NCI-H2196 treated with DMSO at 0.1 percent for 48 hours (cell line): ENCODE data around the gene FBXO45.
"Not testable (repeated sequence)": the region's sequence is repeated elsewhere in the genome, so short reads cannot be mapped to it uniquely, and the experiment has no call there.

Experiments used
- DNase-seq: peaks from one replicate; lab custom pipeline; 2025; ENCODE audit not compliant: unreplicated experiment; lab: John Stamatoyannopoulos, UW

Gene FBXO45

DNA sequence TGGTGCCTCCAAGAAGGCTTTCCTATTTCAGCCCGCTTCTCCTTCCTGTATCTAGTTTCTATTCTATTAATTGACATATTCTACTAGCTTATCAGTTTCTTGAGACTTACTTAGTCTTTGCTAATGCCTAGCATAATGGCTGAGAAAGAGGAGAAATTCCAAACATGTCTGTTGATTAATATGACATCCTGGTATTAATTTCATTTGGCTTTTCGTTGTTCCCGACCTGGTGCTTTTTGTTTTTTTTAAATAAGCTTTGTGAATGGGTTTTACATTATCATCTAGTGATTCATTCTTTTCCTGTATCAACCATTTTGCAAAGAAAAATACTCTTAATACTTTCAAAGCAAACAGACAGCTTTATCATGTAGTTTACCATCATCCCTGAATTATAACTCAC is 13.2 kb upstream of the FBXO45 start:
- no peak for DNase-seq

DNA sequence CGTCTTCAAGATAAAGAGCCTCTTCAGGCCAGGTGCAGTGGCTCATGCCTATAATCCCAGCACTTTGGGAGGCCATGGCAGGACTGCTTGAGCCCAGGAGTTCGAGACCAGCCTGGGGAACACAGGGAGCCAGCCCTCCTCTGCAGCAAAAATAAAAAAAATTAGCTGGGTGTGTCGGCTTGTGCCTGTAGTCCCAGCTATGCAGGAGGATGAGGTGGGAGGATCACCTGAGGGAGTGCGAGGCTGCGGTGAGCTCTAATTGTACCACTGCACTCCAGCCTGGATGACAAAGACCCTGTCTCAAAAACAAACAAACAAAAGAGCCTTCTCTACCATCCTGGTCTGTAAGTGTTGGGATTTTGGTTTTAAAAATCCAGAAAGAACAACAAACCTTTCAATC is 11.2 kb upstream of the FBXO45 start:
- no peak for DNase-seq

DNA sequence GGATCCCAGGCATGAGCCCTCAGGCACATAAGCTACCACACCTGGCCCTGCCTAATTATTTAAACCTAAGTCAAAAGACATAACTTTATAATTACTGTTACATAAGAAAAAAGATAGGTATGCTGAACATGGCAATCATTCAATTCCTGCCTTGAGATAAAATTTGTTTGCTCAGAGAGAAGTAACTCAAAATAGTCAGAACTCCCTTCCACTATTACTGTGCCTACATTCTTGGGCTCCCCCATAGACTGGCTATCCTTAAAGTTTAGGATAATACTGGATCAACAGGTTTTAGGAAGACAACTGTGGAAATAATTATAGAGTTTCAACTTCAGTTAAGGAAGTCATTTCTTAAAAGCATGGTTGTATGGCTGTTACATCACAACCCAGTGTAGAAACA is 10.0 kb upstream of the FBXO45 start:
- no peak for DNase-seq

DNA sequence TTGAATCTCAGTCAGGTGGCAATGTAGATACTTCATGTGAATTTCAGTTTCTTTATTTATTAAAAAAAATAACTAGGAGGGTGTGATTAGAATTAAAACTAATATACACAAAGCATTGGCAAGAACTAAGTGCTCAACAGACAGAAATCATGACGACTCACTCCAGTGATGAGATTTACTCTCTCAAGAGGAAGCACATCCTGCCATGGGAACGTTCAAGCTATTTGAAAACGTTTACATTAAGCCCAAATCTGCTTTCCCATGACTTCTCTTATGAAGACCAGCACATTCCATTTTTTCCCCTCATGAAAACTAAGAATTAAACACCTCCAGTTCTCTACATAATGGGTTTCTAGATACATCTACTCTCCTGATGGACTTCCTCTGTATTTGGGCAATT is 8.6 kb upstream of the FBXO45 start:
- DNase-seq, result no peak

DNA sequence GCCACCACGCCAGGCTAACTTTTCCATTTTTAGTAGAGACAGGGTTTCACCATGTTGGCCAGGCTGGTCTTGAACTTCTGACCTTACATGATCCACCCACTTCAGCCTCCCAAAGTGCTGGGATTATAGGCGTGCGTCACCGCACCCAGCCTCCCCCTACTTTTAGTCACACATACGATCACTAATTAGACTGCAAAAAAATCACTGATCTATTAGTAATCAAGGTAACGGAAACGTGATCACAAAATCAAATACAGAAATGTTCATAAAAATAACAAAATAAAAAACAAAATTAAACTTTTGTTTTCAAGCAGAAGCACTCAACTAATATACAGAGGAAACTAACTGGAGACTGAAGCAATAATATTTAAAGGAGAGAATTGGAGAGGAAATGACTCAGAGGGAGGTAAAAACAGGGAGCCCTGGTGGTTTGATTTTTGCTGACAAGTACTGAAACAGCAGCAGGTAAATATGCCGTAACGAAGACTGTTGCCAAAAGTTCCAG is 4.7 kb upstream of the FBXO45 start:
- no peak for DNase-seq

DNA sequence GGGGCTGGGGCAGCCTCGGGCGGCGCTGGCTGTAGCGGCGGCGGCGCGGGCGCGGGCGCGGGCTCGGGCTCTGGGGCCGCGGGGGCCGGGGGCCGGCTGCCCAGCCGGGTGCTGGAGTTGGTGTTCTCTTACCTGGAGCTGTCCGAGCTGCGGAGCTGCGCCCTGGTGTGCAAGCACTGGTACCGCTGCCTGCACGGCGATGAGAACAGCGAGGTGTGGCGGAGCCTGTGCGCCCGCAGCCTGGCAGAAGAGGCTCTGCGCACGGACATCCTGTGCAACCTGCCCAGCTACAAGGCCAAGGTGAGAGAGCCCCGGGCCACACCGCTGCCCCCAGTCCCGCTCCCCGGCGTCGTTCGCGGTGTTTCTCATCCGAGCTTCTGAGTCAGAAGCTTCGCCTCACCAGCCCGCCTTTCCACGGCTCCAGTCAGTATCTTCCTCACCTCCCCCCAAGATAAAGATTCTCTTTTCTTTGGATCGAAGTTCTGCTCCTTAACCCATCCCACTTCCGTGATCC is 600 bp downstream of the FBXO45 start:
- DNase-seq, result no peak

DNA sequence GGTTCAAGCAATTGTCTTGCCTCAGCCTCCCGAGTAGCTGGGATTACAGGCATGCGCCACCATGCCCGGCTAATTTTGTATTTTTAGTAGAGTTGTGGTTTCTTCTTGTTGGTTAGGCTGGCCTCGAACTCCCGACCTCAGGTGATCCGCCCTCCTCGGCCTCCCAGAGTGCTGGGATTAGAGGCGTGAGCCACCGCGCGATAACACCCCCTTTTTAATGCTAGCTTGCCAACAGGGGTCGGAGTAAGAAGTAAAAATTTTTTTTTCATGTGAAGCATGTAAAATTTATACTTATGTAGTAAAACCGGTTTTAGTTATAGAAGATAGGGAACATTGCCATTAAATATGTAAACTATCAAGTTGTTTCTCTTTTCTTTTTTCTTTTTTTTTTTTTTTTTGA is 1.9 kb downstream of the FBXO45 start:
- not testable (repeated sequence) for DNase-seq

DNA sequence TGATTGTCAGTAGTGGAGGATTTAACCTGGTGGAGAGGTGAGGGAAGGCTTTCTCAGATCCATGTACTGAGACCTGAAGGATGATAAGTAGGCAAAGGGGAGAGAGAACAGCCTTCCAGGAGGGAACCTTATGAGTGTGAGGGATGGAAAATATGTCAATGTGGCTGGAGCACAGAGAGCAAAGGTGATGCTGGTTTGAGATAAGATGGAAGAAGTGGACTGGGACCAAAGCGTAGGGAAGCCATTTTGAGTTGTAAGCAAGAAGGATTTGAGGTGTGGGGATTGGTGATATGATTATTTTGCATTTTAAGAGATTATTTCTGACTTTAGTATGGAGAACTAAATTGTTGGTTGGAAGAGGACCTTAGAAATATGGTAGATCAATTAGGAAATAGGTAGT is 3.9 kb downstream of the FBXO45 start:
- DNase-seq, result no peak

DNA sequence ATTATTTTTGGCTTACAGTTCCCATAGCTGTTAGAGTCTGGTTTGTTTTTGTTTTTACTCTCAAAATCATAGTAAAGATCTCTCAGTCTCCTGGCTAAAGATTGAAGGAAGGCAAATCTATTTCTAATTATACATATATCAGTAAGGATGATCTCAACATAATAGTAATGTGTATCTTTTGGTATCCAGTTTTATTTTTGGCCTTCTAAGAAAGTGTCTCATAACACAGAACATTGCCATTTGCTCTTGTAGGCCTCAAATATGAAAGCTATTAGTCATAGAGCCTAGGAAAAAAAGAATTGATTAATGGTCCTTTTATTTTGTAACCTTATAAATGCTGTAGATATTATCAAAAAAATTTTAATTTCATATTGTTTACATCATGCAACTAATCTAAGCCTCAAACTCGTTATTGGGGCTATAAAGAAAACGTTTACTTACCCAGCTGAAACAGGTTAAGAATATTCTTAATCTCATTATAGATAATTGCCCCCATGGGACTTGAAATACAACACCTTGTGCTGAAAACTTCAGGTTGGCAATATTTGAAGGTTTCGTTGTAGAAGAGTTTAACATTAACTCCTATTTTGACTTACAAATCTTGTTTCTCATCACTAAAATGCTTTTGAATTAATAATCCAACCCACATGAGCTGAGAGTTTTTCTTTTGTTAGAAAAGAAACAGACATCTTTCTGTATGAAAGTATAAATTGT is 16.7 kb downstream of the FBXO45 start:
- no peak for DNase-seq

DNA sequence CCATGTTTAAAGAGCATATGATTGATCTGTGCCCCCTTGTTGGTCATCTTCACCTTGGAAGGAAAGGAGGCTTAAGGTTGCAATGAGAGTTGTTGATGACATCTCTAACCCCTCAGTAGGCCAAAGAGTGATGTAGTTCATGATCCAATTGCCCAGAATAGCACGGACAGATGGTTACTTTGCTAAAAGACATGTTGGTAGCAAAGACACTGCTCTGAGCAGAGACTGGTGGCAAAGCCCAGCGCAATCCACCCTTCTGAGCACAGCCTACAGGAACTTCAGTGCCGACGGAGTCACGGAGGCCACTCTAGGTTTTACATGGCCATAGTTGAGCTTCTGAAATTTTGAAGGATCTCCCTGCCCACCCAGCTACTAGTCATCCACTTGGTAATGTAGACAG is 21.8 kb downstream of the FBXO45 start:
- DNase-seq, result no peak

DNA sequence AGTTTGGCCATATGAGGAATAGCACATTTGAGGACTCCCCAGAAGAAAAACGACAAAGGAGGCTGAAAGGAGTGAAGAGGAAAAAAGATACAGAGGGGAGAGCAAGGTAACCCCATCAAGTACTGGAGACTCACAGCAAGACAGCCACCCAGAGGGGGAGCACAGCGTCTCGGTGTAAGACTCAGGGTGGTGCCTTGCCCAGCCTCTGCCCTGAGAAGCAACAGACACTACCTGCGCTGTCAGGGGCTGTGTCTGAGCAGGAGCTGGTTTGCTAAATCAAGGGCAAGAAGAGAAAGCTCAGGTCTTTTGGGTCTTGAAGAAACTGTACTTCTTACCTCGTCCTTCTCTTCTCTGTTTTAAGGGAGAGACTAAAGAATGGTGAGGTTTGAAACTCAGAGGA is 27.9 kb downstream of the FBXO45 start:
- DNase-seq, result no peak

DNA sequence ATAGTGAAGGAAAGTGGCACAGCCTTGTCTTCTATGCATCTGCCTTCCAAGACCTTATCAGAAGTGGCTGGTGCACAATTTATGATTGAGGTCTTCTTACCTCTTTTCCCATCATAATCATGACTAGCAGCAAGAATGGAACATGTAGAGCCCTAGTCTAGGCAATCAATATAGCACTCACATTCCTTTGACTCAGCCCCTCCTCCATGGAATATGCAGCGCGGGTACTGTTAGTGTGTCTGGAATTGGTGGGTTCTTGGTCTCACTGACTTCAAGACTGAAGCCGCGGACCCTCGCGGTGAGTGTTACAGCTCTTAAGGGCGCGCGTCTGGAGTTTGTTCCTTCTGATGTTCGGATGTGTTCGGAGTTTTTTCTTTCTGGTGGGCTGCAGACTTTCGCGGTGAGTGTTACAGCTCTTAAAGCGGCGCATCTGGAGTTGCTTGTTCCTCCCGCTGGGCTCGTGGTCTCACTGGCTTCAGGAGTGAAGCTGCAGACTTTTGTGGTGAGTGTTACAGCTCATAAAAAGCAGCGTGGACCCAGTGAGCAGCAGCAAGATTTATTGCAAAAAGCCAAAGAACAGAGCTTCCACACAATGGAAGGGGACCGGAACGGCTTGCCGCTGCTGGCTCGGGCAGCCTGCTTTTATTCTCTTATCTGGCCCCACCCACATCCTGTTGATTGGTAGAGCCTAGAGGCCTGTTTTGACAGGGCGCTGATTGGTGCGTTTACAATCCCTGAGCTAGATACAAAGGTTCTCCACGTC is 29.7 kb downstream of the FBXO45 start:
- not testable (repeated sequence) for DNase-seq

DNA sequence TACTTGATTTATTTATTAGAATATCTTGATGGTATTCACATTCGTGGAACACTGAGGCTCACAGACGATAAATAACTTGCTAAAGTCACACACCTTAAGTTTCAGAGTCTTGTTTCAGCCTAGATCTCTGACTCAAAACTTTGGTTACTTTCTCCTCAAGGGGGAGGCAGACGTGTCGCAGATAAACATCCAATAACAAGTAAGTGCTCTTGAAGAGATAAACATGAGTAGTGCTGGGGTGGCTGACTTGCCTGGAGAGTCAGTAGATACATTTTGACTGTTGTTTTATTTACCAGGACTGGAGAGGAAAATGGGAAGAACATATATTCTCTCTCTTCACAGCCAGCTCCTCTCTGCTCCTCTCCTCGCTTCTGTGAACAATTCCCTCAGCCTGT is 31.3 kb downstream of the FBXO45 start:
- DNase-seq, result no peak

DNA sequence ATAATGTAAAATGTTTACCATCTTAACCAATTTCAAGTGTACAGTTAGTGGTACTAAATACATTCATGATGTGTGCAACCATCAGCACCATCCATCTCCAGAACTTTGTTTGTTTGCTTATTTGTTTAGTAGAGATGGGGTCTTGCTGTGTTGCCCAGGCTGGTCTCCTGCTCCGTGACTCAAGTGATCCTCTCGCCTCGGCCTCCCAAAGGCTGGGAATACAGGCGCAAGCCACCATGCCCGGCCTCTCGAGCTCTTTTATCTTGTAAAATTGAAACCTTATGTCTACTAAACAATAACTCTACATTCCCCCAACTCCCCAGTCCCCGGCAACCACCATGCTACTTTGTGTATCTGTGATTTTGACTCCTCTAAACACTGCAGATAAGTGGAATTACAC is 31.9 kb downstream of the FBXO45 start:
- no peak for DNase-seq

DNA sequence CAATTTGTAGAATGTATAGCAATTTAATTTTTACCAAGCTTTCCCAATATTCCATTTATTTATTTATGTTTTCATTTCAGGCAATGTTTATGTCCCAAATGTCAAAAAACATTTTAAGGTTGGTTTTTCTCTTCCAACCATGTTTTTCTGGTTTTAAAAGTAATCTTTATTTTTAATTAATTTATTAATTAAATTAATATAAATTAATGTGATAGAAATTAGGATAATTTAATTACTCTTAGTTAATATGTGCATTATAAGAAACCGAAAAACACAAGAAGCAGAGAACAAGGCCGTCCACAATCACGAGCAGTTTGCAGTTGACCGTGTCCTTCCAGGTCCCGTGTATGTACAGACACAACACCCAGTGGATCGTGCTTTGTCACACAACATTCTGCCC is 34.2 kb downstream of the FBXO45 start:
- DNase-seq, result no peak

DNA sequence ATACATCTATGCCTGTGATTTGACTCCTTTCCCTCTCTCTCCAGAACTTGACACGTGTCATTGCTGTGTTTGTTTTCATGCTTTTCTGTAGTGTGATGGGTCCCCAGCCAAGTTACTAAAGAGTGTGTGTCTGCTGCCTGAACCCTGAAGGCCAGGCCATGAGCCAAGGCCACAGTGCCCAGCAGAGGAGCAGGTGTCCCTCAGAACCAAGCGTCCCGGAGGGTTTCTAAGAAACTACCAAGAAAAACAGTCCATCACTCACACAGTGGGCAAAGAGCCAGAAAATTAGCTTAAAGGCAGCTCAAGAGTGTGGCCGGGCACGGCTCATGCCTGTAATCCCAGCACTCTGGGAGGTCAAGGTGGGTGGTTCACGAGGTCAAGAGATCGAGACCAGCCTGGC is 35.2 kb downstream of the FBXO45 start:
- no peak for DNase-seq

DNA sequence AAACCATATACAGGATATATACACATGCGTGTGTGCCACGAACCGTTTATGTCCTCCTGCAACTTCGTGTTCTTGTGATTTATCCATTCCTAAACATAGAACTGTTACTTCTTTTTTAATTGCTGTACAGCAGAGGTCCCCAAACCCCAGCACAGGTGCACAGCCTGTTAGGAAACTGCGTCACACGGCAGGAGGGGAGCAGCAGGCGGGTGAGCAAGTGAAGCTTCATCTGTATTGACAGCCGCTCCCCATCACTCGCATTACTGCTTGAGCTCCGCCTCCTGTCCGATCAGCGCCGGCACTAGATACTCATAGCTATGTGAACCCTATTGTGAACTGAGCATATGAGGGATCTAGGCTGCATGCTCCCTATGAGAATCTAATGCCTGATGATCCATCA is 36.1 kb downstream of the FBXO45 start:
- DNase-seq, result no peak

DNA sequence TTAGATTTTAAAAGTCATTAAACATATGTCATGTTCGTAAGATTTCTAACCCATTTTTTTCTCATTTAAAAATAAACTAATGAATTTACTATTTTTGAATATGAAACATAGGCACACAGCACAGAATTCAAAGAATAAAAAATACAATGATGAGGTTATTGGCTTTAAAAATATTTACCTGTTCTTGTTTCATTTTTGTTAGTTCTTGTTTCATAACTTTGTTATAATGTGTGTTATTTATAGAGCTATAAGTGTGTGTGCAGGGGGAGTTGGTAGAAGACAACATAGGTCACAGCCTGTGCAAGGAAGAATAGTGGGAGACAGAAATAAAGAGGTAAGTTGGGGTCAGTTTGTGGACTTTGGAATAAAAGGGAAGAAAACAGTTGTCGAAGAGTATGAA is 40.2 kb downstream of the FBXO45 start:
- DNase-seq, result no peak

DNA sequence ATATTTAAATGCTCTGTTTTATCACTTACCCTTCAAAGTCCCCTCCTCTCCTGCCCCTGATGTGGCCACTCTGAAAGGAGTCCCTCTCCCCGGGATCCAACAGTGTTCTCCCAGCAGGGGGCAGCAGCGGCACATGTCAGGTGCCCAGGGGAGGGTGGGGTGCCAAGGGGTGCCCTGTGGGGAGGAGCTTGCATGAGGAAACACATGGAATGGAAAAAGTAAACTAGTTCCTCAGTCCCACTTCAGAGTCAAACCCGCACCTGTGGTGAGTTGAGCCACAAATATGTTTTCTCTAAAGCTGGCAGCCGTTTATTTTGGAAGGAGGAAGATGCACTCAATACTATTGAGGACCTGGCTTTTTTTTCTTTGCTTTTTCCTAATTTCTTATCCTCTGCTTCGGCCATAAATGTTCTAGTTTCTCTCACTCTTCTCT is 40.9 kb downstream of the FBXO45 start:
- peak; percentile 93 for DNase-seq

DNA sequence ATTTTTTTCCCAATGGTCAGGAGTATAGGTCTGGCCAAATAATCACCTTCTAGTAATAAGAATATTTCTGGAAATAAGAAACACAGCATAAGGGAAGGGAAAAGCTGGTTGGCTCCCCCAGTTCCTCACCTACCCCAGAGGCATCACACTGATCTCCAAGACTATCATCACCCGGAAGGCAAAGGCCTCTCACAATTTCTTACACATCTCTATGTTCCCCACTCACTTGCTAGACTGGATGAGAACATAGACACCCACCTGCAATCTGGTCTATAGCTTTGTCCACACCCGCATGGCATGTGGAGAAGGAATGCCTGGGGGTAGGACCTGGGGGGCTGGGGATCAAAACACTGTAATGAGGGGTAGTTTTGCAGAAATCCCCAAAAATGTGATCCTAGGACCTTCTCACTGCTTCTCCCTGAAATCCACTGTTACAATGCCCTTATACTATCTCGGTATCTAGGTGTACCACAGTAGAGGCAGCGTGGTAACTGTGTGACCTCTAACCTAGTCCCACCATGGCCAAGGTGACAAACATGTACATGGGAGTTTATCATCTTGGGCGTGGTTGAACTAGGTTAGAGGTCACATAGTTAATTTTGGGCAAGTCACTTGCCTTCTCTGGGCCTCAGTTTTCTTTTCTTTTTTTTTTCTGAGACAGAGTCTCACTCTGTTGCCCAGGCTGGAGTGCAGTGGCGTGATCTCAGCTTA is 41.5 kb downstream of the FBXO45 start:
- no peak for DNase-seq

DNA sequence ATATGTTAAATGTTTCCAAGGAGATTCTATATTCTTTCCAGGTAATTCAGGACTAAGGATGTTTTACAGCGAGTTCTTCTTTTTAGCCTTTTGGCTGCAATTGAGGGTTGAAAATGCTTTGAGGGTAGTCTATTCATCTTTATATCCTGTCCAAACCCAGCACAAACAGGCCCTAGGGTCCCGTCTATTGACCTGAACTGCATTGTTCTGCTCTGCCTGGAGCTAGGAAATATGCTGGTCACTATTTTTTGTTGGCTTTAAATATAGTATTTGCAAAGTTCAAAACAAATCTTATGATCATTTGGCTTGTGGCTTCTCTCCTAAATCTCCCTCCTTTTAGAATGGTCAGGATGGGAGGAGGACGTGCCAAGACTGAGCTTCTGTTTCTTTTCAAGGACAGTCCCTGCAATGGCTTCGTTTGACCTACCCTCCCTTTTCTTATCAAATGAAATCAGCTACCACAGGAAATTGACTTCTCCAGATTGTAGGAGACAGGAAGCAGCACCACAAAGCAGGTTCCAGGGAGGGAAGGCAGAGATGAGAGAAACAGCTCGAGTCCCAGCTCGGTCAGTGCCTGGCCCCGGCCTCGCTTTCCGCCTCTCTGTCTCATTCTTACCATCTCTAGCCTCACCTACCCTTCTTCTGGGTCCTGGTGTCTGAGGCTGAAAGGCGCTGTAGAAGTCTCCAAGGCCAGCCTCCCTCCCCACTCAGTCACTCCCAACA is 43.5 kb downstream of the FBXO45 start:
- DNase-seq, result no peak
